ENCODE measurements around the gene SLC25A30.
"Not testable (repeated sequence)": the region's sequence is repeated elsewhere in the genome, so short reads cannot be mapped to it uniquely, and the experiment has no call there.

The SLC25A30 gene

DNA sequence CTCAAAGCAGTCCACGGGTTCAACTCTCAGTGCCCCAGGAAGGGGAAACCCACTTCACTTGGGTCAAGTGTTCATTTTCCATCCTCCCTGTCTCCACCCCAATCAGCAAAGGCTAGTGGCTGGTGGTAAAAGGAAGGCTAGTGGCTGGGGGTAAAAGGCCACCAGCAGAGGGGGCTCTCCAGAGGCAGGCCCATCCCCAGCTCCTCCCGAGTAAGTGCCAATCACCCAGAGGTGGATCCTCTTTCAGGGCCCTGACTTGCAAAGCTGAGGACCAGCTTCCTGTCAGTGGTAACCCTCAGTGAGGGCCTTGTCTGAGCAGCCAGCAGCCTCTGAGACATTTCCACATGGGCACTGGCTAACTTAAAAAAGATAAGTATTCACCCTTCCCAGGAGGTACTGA is 55.2 kb downstream of the SLC25A30 start:
- no peak for DNase-seq

GRCh38 chr13:45361596-45362206 is 56.5 kb downstream of the SLC25A30 start:
- peak; percentile 84 for DNase-seq

- DNase-seq, result no peak
Measured at GRCh38 chr13:45356966-45357672, 61.1 kb downstream of the SLC25A30 start.

DNA sequence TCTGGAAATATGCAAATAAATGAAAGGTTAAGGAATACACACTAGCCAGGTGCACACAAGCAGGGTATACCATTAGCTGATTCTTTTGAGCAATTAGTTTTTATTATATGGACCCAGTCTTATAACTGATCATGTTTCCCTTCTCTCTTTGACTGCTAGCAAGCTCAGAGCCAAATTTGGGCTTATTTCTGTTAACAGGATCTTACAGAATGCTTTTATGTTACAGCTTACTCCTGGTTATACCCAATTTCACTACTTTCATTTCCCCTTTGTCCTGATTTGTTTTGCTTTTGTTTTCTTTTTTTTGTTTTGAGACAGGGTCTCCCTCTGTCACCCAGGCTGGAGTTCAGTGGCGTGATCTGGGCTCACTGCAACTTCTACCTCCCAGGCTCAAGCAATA is 64.3 kb downstream of the SLC25A30 start:
- DNase-seq, result no peak

GRCh38 chr13:45352031-45352430 is 66.1 kb downstream of the SLC25A30 start:
- DNase-seq, result no peak

- DNase-seq, result no peak
Measured at GRCh38 chr13:45350152-45350551, 68.0 kb downstream of the SLC25A30 start.

- DNase-seq, result no peak
Measured at GRCh38 chr13:45349438-45349837, 68.7 kb downstream of the SLC25A30 start.

- DNase-seq, result not testable (repeated sequence)
Measured at GRCh38 chr13:45344064-45344463, 74.1 kb downstream of the SLC25A30 start.
